Glomerular visceral epithelial cell (primary cell): ENCODE results near the gene ELFN2.
"Not testable (repeated sequence)": the region's sequence is repeated elsewhere in the genome, so short reads cannot be mapped to it uniquely, and the experiment has no call there.

Experiments
- DNase-seq: peaks from one replicate; pipeline ENCODE4 v3.0.0-alpha.2; 2016; ENCODE audit errors: extremely low spot score

The ELFN2 gene

DNA sequence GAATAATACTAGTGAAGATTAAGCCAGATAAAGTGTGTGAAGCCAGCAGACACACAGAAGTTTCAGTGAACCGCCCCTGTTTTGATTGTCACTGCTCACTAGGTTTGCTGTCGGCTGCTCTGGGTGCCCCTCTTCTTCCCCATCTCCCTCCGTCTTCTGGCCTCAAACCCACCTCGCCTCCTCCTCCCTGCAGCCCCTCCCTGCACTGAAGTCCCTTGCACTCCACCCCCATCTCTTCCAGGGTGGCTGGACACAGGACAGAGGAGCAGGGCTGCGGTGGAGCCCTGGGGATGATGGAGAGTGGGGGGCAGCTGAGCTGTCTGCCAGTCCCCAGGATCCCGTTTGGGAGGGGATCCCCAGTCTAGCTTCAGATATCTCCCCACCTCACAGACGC, 91.5 kb downstream of the ELFN2 start:
- no peak for DNase-seq

DNA sequence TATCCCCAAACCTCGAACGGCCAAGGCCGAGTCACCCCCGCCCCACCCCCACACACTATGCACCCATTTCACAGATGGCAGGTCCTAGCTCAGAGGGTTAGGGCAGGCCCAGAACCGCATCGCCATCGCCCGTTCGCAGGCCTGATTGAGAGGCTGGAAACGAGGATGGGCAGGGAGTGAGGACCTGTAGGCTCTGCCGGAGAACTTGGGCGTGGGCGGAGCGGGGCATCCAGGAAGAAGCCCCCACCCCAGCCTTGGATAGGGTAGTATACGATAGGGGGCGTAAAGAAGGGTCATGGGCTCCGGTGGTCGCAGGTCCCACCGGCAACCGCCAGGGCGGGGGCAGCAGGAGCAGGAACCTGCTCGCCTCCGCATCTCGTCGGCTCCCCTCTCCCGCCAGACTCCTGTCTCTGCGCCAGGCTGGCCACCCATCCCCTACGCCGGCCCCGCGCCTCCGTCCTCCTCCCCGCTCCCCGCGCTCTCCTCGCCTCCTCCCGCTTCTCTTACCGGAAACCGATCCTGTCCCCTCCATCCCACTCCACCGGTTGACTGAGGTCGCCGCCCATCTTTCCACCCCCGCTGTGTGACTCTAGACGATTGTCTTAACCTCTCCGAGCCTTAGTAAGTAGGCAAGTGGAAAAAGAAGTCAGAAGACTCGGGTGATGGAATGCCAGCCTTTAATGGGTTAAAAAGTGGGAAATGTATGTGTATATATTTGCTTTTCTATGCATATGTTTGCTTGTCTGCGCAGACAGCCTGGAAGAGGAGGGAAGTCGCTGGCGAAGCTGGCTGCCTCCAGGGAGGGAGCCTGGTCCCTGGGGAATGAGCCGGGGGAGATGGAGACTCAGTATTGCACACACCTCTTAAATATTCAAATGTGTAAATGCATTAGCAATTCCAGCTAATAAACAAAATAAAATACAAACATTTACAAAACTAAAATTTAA, 92.1 kb downstream of the ELFN2 start:
- no peak for DNase-seq

DNA sequence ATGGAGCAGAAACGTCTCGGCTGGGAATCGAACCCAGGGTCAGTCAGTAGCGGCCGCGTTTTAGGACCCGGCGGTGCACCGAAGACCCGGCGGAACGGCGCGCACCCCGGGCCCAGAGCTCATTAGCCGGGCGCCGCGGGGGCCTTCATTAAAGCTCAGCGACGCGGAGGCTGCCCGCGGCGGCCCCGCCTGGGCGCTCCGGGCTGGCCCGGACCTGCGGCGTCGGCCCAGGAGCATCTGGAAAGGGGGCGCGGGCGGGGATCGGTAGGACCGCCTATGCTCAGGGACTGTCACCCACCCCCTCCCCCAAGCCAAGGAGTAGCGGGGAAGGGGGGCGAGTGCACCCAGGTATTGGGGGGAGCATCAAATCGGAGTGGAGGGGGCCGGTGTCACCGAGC, 92.8 kb downstream of the ELFN2 start:
- DNase-seq = no peak

DNA sequence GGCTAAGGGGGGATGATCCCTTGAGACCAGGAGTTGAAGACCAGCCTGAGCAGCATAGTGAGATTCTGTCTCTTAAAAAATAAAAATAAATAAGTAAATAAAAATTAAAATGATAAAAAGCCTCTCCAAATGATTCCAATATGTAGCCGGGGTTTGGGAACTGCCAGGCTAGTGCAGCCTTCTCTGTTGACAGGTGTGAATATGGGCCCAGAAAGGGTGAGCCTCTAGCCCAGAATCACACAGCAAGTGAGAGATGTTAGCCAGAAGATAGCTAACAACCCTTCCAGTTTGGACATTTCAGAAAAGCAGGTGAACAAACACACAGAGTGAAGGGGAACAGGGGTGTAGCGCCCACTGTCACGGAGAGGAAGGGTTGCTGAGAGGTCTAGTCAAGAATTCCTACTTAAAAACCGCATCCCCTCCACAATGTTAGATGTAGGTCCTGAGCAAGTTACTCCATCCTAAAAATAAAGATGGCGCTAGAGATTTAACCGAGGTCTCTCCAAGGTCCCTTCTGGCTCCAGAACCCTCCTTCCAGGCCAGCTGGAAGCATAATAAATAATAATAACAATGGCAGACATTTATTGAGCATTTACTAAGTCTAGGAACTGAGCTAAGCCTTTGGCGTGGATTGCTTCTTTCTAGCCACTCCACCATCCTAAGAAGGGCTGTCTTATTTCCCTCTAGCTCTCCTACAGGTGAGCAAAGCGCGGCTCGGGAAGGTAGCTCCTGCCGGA, 93.4 kb downstream of the ELFN2 start:
- no peak for DNase-seq

DNA sequence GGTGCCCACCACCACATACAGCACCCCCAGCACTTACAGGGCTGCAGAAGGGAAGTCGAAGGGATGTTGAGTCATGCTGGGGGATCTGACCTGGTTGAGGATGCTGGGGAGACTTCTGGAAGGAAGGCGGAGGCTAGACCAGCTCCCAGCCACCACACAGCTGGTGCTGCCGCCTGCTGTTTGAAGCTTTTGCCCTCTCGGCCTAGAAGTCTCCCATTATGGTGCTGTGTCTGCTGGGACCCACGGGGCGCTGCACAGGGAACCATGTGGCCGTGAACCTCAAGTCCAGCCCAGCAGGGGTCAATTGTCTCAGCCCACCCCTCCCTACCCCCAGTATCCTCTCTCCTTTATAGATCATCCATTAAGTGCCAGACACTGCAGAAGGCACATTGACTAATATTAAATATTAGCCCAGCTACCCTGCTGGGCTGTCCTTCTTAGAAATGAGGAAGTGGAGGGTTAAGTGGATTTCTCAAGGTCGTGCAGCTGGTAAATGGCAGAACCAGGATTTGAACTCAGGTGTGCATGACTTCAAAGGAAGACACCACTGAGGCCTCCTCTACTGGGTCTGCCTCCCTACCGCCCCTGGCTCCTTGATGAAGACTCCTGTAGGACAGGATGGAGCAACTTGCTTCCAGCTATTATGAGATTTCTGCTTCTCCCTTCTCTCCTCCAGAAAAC, 95.3 kb downstream of the ELFN2 start:
- DNase-seq = peak; percentile 74

DNA sequence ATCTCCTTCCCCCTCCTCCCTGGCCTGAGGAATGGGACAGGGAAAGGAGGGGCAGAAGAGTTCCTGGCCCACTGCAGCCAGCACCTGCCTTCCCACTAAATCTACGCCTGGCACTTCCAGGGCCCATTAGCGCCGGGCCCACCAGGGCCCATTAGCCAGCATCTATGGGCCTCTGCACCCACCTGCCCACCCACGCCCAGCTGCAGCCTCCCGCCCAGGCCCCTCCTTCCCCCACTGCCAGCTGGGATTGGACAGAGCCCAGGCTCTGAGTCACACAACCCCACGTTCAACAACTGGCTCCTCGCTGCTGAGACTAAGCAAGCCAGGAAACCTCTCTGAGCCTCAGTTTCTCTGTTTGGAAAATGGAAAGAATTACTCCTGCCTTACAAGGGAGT, 96.2 kb downstream of the ELFN2 start:
- DNase-seq = peak; percentile 67

DNA sequence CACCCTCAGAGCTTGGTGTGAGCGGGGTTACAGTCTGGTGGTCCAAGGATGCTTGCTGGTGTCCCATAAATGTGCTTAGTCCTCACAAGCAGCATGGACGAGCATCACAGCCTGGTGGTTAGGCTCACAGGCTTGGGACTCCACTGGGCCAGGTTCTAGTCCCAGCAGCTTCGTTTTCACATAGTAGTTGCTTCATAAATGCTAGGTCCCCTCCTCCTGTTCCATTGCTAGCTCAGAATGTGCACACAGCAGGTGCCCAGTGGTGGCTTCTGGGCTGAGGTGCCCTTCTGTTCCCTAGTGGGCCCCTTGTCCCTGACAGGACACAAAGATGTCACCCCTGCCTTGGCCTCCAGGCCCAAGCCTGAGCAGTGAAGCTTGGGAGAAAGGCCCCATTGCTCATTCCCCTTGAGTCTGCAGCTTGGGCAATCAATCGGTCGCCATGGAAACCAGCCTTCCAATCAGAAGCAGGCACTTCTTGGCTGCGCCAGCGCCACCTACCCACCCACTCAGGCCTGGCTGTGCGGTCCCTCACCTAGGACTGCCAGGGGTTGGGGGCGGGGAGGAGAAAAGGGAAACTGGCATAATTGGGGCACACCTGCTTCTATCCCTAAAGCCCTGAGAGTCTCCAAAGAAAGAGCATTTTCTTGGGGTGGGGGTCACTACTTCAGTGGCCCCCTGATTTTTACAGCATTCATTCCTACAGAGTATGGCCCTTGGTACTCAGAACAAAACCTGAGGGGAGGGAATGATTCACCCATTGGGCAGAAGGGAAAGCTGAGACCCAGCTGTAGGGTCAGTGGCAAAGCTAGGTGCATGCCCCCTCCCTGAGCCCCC, 96.9 kb downstream of the ELFN2 start:
- DNase-seq = peak; percentile 75

DNA sequence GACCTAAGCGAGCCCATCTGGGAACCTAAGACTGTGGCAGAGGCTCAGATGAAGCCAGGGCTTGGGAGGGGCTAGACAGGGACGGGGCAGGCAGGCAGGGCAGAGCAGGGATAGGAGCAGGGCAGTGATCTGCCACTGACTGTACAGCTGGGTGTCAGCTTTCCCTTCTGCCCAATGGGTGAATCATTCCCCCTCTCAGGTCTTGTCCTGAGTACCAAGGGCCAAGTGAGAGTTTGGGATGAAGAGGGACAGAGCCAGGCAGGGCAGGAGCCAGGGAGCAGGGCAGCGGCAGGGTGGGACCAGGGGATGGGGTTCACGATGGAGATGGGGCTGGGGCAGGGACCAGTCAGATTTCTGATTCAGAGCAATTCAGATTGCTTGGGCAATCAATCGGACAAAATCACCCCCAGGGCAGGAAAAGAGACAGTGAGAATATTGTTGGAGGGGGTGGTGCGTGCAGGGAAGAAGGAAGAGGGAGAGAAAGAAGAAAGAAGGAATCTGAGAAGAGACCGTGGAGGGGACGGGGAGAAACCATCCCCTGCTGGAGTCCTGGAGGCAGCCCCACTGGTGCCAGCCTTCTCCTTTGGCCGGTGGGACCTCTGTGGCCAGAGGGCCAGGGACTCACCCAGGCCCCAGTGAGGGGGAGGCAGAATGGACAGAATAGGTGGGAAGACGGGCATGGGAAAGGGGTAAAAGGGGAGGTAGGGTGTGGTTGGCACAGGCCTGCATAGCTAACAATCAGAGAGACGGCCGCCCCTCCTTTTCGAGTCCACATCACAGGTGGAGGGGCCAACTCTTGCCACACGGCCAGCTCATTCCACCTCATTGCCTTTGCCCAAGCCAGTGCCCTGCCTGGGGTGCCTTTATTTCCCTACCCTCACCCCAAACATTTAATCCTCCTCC, 97.8 kb downstream of the ELFN2 start:
- peak; percentile 41 for DNase-seq

DNA sequence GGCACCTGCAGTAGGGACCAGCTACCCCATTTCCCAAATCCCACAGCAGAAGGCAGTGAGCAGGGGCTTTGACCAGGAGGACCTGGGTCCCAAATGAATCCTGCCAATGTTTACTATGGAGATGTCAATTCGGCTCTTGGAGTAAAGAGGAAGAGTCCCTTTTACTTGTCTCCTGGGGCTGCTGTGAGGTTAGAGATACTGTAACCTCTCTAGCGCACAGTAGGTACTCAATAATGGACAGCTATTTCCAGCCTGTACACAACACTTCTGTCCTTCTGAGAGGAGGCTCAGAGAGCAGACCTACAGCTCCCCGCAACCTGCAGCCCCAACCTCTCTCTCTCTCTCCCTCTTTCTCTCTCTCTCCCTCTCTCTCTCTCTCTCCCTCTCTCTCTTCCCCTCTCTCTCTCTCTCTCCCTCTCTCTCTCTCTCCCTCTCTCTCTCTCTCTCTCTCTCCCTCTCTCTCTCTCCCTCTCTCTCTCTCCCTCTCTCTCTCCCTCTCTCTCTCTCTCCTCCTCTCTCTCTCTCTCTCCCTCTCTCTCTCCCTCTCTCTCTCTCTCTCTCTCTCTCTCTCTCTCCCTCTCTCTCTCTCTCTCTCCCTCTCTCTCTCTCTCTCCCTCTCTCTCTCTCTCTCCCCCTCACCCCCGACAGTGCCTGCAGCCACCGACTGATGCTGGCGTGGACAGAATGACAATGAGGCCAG, 98.6 kb downstream of the ELFN2 start:
- DNase-seq = not testable (repeated sequence)

DNA sequence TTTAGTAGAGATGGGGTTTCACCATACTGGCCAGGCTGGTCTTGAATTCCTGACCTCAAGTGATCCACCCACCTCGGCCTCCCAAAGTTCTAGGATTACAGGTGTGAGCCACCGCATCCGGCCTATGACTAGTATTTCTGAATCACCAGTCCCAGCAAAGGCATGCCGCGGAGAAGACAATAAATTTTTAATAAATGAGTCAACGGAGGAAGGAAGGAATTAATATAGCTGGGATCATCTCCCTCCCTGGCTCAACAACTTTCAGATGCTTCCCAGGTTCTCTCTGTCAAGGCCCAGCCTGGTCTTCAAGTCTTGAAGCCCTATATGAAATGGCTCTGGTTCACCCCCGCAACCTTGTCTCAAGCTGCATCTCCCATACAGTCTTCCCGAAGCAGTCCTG, 99.3 kb downstream of the ELFN2 start:
- peak; percentile 89 for DNase-seq

DNA sequence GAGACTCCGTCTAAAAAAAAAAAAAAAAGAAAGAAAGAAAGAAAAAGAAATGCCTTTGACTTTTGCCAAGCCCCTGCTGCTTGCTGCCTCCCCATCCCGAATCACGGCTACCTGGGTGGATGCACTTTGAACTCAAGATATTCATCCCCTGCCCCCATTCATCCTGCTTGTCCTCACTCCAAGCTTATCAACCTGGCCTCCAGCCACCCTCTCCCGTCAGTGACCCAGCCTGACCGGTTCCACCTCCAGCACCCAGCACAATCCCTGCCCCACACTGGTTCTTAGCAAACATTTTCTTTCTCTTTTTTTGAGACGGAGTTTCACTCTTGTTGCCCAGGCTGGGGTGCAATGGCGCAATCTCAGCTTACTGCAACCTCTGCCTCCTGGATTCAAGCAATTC, 100.6 kb downstream of the ELFN2 start:
- no peak for DNase-seq

DNA sequence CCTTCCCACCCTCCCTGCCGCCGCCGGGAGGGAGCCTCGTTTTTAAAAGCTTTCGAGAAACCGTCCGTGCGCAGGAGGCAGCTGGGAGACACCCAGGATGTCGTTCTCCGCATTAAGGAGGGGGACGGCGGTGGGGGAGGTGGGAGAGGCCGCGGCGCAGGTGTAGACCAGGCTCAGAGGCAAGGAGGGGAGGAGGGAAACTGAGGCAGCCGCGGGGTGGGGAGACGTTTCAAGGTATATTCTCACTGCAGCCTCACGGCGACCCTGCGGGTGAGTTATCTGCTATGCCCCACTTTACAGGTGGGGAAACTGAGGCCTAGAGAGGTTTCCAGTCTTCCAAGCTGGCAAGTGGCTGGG, 102.3 kb downstream of the ELFN2 start:
- no peak for DNase-seq

DNA sequence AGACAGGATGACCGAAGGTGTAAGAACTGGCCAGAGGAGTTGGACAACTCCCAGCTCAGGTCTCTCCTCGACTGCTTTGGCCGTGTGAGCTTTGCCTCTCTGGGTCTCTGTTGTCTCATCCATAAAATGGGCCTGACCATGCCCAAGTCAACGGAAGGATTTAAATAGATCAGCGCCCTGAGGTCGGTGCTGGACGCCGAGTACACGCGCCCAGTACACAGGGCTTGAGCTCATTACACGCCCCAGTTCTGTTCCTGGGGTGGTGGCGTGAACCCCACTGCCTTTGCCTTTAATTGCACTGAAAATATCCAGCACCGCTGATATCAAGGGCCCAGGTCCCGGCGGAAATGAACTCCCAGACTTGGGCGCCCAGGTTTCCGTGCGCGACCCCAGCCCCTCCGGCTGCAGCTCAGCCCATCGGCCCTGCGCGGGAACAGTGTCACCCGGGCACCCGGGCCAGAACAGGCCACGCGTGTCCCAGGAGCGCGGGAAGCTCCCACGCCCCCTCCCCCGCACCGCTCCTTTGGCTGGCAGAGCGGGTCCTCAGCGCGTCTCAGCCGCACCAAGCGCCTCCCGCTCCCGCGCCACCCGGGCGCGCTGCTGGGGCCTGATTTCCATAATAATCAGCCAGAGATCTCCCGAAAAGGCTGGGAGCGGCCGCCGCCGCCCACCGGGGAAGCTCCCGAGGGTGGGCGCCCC, 102.8 kb downstream of the ELFN2 start:
- DNase-seq = no peak

DNA sequence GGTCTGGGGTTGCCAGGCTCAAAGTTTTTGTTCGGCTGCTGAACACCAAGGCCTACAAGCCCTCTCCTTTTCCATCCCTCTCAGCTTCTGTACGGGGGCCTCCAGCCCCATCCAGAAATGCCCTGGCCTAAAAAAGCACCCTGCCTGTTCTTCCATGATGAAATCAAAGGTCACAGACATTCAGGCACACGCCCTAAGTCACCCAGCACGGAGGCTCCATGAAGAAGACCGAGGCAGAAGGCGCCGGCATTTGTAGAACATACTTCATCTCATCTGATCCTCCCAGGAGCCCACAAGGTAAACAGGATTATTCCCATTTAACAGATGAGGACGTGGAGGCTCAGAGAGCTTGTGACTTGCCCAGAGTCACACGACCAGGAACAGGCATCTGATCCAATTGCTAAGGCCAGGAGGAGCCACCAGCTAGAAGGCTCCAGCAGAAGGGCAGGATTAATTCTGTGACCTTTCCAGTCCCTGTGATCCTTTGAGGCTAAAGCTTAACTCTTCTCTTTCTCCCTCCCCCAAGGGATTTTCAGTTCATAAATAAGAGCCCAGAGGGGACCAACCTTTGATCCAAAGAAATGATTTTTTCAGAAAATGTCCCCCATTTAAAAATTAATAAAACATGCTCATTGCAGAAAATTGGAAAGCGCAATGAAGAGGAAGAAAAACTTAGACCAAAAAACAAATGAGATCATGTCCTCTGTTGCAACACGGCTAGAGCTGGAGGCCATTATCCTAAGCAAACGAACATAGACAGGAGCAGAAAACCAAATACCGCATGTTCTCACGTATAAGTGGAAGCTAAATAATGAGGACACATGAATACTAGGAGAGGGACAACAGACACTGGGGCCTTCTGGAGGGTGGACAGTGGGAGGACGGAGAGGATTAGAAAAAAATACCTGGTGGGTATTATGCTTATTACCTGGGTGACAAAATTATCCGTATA, 106.3 kb downstream of the ELFN2 start:
- DNase-seq = no peak

DNA sequence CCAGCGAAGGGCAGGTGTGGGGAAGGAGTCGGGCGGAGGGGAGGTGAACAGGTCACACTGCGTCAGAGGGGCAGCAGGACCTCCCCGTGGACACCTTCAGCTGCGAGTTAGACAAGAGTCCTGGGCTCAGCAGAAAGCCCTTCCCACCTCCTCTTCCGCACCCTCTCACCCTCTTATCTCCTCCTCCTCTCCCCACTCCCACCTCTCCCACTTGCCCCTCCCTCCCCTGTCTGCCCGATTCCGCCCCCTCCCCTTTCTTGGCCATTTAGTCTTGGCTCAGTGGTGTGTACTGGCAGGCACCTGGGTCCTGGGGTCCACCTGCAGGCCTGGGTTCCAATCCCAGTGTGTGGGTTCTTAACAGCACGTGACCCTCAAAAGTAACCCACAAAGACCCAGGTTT, 107.8 kb downstream of the ELFN2 start:
- no peak for DNase-seq

DNA sequence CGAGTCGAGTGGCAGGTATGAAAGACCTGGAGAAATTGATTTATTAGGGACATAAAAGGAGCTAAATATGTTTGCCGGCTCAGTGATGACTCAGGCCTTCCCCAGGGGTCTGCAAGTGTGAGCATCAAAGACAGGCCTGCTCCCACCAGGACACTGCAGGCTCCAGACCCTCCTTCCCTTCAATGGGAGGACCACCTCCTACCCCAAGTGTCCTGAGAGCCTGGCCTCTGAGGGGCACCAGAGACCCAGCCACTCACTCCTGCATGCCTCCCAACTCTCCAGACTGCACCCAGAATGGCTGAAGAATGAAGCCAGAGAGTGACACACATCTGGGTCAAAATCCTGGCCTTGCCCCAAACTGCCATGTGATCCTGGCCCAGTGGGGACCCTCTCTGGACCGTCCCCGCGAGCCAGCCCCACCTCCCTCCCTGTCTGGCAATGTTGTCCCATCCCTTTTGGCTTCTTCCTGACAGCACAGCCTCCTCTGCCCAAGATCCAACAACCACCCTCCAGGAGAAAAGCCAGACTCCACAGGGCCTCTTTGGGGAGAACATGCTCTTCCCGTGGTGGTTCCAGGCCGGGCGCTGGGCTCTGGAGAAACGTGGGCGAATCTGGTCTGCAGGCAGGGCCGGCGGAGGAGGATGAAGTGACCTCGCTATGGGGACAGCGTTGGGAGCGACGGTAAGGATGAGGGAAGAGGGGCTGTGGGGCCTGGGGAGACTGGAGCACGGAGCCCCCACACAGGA, 108.7 kb downstream of the ELFN2 start:
- no peak for DNase-seq
